Fibroblast of lung (primary cell): ENCODE data around the gene AMN. TPM values are rescaled to one million over a fixed set of nuclear protein-coding genes. Genes with fewer than 3 reads are reported as not detected.

ENCODE experiments used
- DNase-seq, 2 donors: peaks; one replicate each; pipeline versions ENCODE4 v3.0.0 to v3.0.0-alpha.2; 2010; ENCODE audit warnings: low read depth in 2 of 2
- H2AFZ ChIP-seq: 2 replicates; pipeline ENCODE4 v1.5.1; 2012; ENCODE audit warnings: low read length, control low read depth, inconsistent platforms
- H3K27ac ChIP-seq: 2 replicates; pipeline ENCODE4 v1.5.1; 2011; ENCODE audit warnings: low read length, control low read depth; ENCODE audit not compliant: insufficient read depth
- H3K27me3 ChIP-seq: 2 replicates; pipeline ENCODE4 v1.5.1; 2011; ENCODE audit warnings: mild to moderate bottlenecking, low read length; ENCODE audit not compliant: control insufficient read depth, insufficient read depth
- H3K36me3 ChIP-seq: 2 replicates; pipeline ENCODE4 v1.5.1; 2011; ENCODE audit warnings: low read length; ENCODE audit not compliant: control insufficient read depth, insufficient read depth
- H3K4me1 ChIP-seq: 2 replicates; pipeline ENCODE4 v1.5.1; 2011; ENCODE audit warnings: low read length; ENCODE audit not compliant: control insufficient read depth, insufficient read depth; ENCODE audit errors: extremely low read depth
- H3K4me2 ChIP-seq: 2 replicates; pipeline ENCODE4 v1.5.1; 2011; ENCODE audit warnings: low read length, control low read depth; ENCODE audit not compliant: insufficient read depth; ENCODE audit errors: extremely low read depth
- H3K4me3 ChIP-seq, 4 experiments: fragments of 200-600 bp in 1 of 4; sonication (generic) in 1 of 4; replicated peaks in 1 of 4; 2 replicates each; pipeline ENCODE4 v1.5.1; 2011 to 2016; ENCODE audit warnings: low read length in 4 of 4, low read depth in 3 of 4, mild to moderate bottlenecking in 3 of 4, control low read depth in 2 of 4, inconsistent platforms in 1 of 4, mixed read lengths in 1 of 4; ENCODE audit not compliant: insufficient read depth in 1 of 4; ENCODE audit errors: control extremely low read depth in 1 of 4
- H3K79me2 ChIP-seq: 2 replicates; pipeline ENCODE4 v1.5.1; 2012; ENCODE audit warnings: mild to moderate bottlenecking, low read length, inconsistent platforms; ENCODE audit not compliant: control insufficient read depth, insufficient read depth
- H3K9ac ChIP-seq: 2 replicates; pipeline ENCODE4 v1.5.1; 2011; ENCODE audit warnings: mild to moderate bottlenecking, low read length, control low read depth; ENCODE audit not compliant: insufficient read depth
- H3K9me3 ChIP-seq: 2 replicates; pipeline ENCODE4 v1.5.1; 2012; ENCODE audit warnings: low read depth, low read length; ENCODE audit not compliant: control insufficient read depth, insufficient read depth
- H4K20me1 ChIP-seq: 2 replicates; pipeline ENCODE4 v1.5.1; 2011; ENCODE audit warnings: low read length; ENCODE audit not compliant: control insufficient read depth, insufficient read depth; ENCODE audit errors: extremely low read depth
- CTCF ChIP-seq, 2 donors: IDR thresholded peaks in 1 of 2; conservative IDR thresholded peaks in 1 of 2; 1 replicate in 1 of 2; 2 replicates in 1 of 2; pipeline ENCODE4 v1.5.1; 2011 to 2012; ENCODE audit warnings: low read length in 2 of 2, control low read depth in 1 of 2, inconsistent platforms in 1 of 2, low read depth in 1 of 2, mild to moderate bottlenecking in 1 of 2
- EZH2 ChIP-seq: IDR thresholded peaks from 2 replicates; pipeline ENCODE4 v1.5.1; 2012; ENCODE audit warnings: low read length, control low read depth, mild to moderate bottlenecking; ENCODE audit errors: missing control alignments
- polyA plus RNA-seq, 2 donors: library from polyadenylated mRNA; depleted of rRNA in 1 of 2; stranded (reverse) in 1 of 2; unstranded in 1 of 2; fragments of >200 nt; gene quantifications; 2 replicates each; pipeline ENCODE4 v1.2.1, GENCODE V29; 2011 to 2012; ENCODE audit warnings: missing spikeins in 1 of 2
- total RNA-seq: library from RNA; depleted of rRNA; stranded (reverse); fragments of >200 nt; gene quantifications from 2 replicates; pipeline ENCODE4 v1.2.1, GENCODE V29; 2014

The AMN gene
- total and polyA plus RNA-seq, 2 donors (not counting 1 experiment from before 2014, with no cell fraction given), result under 0.01 TPM; not detected in 1

DNA sequence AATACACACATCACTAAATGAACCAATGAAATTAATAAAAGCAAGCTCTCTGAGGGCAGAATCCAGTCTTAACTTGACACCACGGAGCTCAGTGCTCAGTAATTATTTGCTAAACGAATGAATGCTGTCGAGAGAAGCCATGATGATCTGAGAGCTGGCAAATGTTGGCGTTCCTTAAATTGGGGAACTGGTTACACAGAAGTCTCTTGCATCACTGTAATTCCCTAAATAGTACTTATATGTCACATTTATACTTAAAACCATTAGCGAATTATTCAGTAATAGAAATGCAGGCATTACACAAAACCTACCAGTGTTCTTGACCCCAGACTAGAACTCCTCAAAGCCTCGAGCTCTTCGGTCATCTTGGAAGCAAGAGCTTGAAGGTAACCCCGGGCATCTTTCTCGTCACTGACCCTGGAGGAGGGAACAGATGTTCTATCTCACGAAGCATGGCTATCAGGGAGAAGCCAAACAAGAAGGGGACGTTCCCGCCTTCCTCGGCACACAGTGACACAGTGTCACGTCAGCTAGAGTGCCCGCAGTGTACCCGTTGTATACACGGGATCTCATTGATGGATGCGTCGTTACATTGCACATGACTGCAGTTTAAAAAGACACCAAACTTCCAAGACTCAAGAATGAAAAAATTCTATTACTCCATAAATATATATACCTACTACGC is 43.6 kb downstream of the AMN start:
- TF ChIP-seq CTCF (conservative IDR thresholded peaks at IDR 0.05 in 1 of 2, IDR thresholded peaks at IDR 0.05 in 1 of 2; ENCODE audit: low read depth in 1 of 2, low read length in 2 of 2) (no peak), EZH2 (no peak)
- Histone ChIP-seq H3K79me2 (no peaks in the 10 kb centered on the region), H3K9ac (no peak overlapping the region), H3K9me3 (no peaks in the 10 kb centered on the region), H3K27ac (no peak overlapping the region), H3K36me3 (peaks cover 27% of the 10 kb centered on the region), H3K4me3 (no peak overlapping the region), H4K20me1 (no peaks in the 10 kb centered on the region), H3K4me2 (no peak overlapping the region), H3K4me1 (no peaks in the 10 kb centered on the region), H2AFZ (no peak overlapping the region), H3K27me3 (no peaks in the 10 kb centered on the region)
- no peak for DNase-seq

GRCh38 chr14:102966681-102967505 is 44.4 kb downstream of the AMN start:
- Histone ChIP-seq H3K4me3 (no peak overlapping the region), H3K27ac (no peak overlapping the region), H4K20me1 (no peaks in the 10 kb centered on the region), H3K27me3 (no peaks in the 10 kb centered on the region), H3K36me3 (peaks cover 31% of the 10 kb centered on the region), H3K9me3 (no peaks in the 10 kb centered on the region), H2AFZ (no peak overlapping the region), H3K9ac (no peak overlapping the region), H3K4me2 (no peak overlapping the region), H3K4me1 (no peaks in the 10 kb centered on the region), H3K79me2 (no peaks in the 10 kb centered on the region)
- no peak for DNase-seq
- no peak for TF ChIP-seq EZH2

DNA sequence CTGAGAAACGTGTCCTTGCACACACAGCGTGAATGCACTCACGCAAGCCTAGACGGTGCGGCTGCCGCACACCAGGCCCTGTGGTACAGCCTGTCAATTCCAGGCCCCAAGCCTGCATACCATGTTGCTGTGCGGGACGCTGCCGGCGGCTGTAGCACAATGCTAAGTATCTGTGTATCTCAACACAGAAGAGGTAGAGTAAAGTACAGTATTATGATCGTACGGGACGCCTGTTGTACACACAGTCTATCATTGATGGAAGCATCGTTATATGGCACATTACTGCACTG is 45.0 kb downstream of the AMN start:
- no peaks in the 10 kb centered on the region for H3K79me2 ChIP-seq
- H3K4me3 ChIP-seq, result no peak overlapping the region
- H2AFZ ChIP-seq, result no peak overlapping the region
- no peak for DNase-seq
- no peaks in the 10 kb centered on the region for H4K20me1 ChIP-seq
- H3K27ac ChIP-seq, result no peak overlapping the region
- peaks cover 33% of the 10 kb centered on the region for H3K36me3 ChIP-seq
- H3K9me3 ChIP-seq, result no peaks in the 10 kb centered on the region
- no peak overlapping the region for H3K9ac ChIP-seq
- no peak overlapping the region for H3K4me2 ChIP-seq
- no peak for TF ChIP-seq EZH2
- TF ChIP-seq CTCF (conservative IDR thresholded peaks at IDR 0.05 in 1 of 2, IDR thresholded peaks at IDR 0.05 in 1 of 2; ENCODE audit: low read depth in 1 of 2, low read length in 2 of 2), result no peak
- no peaks in the 10 kb centered on the region for H3K27me3 ChIP-seq
- no peaks in the 10 kb centered on the region for H3K4me1 ChIP-seq
